ENCODE data around the gene FAM83G.

DNA sequence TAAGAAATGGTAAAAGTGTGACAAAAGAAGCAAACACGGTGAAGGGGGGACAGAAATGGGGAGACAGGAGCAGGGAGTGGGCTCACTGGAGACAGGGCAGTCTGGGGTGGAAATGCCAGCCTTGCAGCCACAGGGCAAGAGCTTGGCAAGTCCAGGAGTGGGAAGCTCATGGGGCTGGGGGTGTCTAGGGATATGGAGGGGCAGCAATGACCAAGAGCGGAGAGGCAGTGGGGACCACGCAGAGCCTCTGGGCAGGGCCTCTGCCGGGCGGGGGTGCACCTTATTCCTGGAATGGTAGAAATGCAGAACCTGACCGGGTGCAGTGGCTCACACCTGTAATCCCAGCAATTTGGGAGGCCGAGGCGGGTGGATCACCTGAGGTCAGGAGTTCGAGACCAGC lies 40.0 kb downstream of the FAM83G start:
- TF ChIP-seq POLR2A (IDR thresholded peaks at IDR 0.05; ENCODE audit: low read depth, low read length) (no peak), POLR2AphosphoS5 (IDR thresholded peaks at IDR 0.05; ENCODE audit: low read depth, low read length) (no peak)

Data from GM12892 (cell line).